ENCODE results near the gene NINJ1.

DNA sequence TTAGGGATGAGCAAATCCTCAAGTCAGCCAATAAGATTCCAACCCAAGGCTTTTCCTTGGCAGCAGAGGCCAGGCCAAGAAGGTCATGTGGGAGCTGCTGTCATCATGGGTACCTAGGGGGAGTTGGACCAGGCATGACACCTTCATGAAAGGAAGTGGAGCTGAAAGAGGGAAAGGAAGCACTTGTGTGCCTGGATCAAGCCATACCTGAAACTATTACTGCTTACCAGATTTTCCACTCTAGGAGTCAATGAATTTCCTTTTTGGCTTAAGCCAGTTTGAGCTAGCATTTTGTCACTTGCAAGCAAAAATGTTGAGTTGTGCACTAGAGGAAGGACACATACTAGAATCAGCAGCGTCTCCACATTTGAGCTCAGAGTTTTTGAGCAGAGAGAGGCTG is 35.4 kb upstream of the NINJ1 start:
- TF ChIP-seq, protein P1, sequence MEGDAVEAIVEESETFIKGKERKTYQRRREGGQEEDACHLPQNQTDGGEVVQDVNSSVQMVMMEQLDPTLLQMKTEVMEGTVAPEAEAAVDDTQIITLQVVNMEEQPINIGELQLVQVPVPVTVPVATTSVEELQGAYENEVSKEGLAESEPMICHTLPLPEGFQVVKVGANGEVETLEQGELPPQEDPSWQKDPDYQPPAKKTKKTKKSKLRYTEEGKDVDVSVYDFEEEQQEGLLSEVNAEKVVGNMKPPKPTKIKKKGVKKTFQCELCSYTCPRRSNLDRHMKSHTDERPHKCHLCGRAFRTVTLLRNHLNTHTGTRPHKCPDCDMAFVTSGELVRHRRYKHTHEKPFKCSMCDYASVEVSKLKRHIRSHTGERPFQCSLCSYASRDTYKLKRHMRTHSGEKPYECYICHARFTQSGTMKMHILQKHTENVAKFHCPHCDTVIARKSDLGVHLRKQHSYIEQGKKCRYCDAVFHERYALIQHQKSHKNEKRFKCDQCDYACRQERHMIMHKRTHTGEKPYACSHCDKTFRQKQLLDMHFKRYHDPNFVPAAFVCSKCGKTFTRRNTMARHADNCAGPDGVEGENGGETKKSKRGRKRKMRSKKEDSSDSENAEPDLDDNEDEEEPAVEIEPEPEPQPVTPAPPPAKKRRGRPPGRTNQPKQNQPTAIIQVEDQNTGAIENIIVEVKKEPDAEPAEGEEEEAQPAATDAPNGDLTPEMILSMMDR (IDR thresholded peaks at IDR 0.05), result no peak
- TF ChIP-seq EZH2 (IDR thresholded peaks at IDR 0.05; ENCODE audit: borderline replicate concordance, insufficient read depth, low read depth, low read length, poor library complexity, severe bottlenecking), result no peak
